GM20000 (cell line): ENCODE data around the gene PIM3.

ENCODE experiments used
- DNase-seq: peaks from one replicate; pipeline ENCODE4 v3.0.0; 2012; ENCODE audit warnings: low spot score
- CTCF ChIP-seq: IDR thresholded peaks from 2 replicates; pipeline ENCODE4 v1.5.1; 2012; ENCODE audit warnings: mild to moderate bottlenecking, control low read depth; ENCODE audit errors: extremely low read depth, missing control alignments

Gene PIM3

GRCh38 chr22:49956418-49956770 is 4.2 kb upstream of the PIM3 start:
- no peak for DNase-seq
- no peak for TF ChIP-seq CTCF

- DNase-seq = no peak
- no peak for TF ChIP-seq CTCF
Measured at GRCh38 chr22:49956914-49957825, 3.4 kb upstream of the PIM3 start.

GRCh38 chr22:49957826-49958365 is 2.7 kb upstream of the PIM3 start:
- no peak for TF ChIP-seq CTCF
- DNase-seq = no peak

GRCh38 chr22:49958366-49958921 is 2.1 kb upstream of the PIM3 start:
- no peak for DNase-seq
- TF ChIP-seq CTCF = no peak

GRCh38 chr22:49958931-49959781 is 1.4 kb upstream of the PIM3 start:
- no peak for TF ChIP-seq CTCF
- DNase-seq = no peak

GRCh38 chr22:49959782-49960158 is 802 bp upstream of the PIM3 start:
- no peak for DNase-seq

More at GRCh38 chr22:49959782-49960158, 802 bp upstream of the PIM3 start:
- TF ChIP-seq CTCF = no peak
